ENCODE results near the gene FRMPD1.
"Not testable (repeated sequence)": the region's sequence is repeated elsewhere in the genome, so short reads cannot be mapped to it uniquely, and the experiment has no call there.

Gene FRMPD1

DNA sequence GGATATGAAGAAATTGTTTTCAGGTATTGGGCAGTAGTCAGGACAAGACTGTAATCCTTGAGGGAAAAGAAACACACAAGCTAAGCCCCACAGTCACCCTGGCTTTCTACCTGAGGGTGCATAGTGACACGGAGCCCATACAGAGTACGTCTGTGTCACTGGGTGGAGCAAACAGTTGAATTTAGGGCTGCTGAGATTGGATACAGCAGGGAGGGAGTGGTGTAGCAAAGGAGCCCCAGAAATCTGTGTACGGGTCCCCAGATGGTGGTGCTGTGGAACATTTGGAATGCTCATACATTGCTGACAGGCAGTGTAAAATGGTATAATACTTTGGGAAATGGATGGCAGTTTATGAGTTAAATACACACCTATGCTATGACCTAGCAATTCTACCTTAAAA, 108.0 kb downstream of the FRMPD1 start:
- no peak overlapping the region for H2BK12ac ChIP-seq (ENCODE audit: low read length)
- H3K4me3 ChIP-seq (ENCODE audit: low read length in 2 of 2) = no peak overlapping the region
- no peak overlapping the region for H2BK5ac ChIP-seq (ENCODE audit: low read length)
- H3K27ac ChIP-seq (replicated peaks; ENCODE audit: low read length) = no peak overlapping the region
- H2BK120ac ChIP-seq (ENCODE audit: low read depth, low read length) = no peak overlapping the region
- H4K8ac ChIP-seq (ENCODE audit: low read depth, low read length) = no peak overlapping the region
- H2BK15ac ChIP-seq (ENCODE audit: low read length) = no peak overlapping the region
- no peak overlapping the region for H2AK5ac ChIP-seq (ENCODE audit: low read depth, low read length)
- H3K18ac ChIP-seq (ENCODE audit: low read length) = no peak overlapping the region
- H3K36me3 ChIP-seq (replicated peaks in 1 of 2; ENCODE audit: control insufficient read depth in 2 of 2, insufficient read depth in 2 of 2, low read length in 2 of 2) = peaks cover 2 to 6% of the 10 kb centered on the region in 2 donors
- H3K4ac ChIP-seq (ENCODE audit: low read length) = no peak overlapping the region
- no peak overlapping the region for H2AFZ ChIP-seq (ENCODE audit: low read length)
- H3K9me3 ChIP-seq (replicated peaks in 1 of 2; ENCODE audit: control insufficient read depth in 2 of 2, insufficient read depth in 1 of 2, low read depth in 1 of 2, low read length in 2 of 2) = peaks cover 0 to 2% of the 10 kb centered on the region in 2 donors
- H3K27me3 ChIP-seq (ENCODE audit: control insufficient read depth in 3 of 3, insufficient read depth in 3 of 3, low read depth in 1 of 3, low read length in 3 of 3) = no peaks in the 10 kb centered on the region
- H3K79me1 ChIP-seq (ENCODE audit: low read depth, low read length) = no peaks in the 10 kb centered on the region
- H3K14ac ChIP-seq (ENCODE audit: low read length) = no peak overlapping the region
- no peak overlapping the region for H3K23ac ChIP-seq (ENCODE audit: low read depth, low read length, poor library complexity)
- peaks cover 0 to 4% of the 10 kb centered on the region in 2 donors for H3K4me1 ChIP-seq (ENCODE audit: control insufficient read depth in 2 of 2, insufficient read depth in 1 of 2, low read depth in 1 of 2, low read length in 2 of 2)
- H3K4me2 ChIP-seq (ENCODE audit: insufficient read depth, low read length, poor library complexity, severe bottlenecking) = no peak overlapping the region
- no peak overlapping the region for H4K91ac ChIP-seq (ENCODE audit: low read depth, low read length, poor library complexity)
- DNase-seq (ENCODE audit: low spot score) = no peak
- H3K9ac ChIP-seq (ENCODE audit: low read depth, low read length, poor library complexity) = no peak overlapping the region
- no CpG with 5 or more reads among the region's 3 CpGs for WGBS, 2 donors (ENCODE audit: extremely low coverage in 2 of 2, insufficient read length in 2 of 2, insufficient replicate concordance in 1 of 2)

DNA sequence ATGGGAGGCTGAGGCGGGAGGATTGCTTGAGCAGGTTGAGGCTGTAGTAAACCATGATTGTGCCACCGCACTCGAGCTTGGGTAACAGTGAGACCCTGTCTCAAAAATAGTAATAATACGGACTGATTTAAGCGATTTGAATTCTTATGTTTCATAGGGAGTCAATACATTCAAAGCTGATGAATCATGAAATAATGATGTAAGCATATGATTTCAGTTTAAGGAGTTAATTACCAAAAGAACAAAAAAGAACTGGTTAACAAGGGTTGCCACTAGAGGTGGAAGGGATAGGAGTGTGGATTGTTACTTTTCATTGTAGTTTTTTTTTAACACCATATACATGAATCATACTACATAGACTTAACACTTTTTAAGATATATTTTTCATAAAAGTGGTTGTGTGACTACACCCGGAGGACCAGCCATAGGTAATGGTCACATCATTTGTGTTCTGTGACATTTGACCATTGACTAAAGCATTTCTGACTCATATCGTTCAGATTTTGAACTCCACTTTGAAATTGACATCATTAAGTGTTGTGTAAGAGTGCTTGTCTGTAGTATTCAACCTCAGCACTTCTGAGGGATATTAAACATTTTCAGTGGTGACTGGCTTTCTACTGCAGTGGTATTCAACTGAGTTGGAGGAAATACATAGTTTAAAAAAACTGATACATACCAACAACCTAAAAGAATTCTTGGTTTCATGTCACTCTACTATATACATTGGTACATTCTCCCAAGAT, 109.8 kb downstream of the FRMPD1 start:
- Histone ChIP-seq H3K36me3 (replicated peaks in 1 of 2; ENCODE audit: control insufficient read depth in 2 of 2, insufficient read depth in 2 of 2, low read length in 2 of 2) (peaks cover 4 to 15% of the 10 kb centered on the region in 2 donors), H3K4me2 (ENCODE audit: insufficient read depth, low read length, poor library complexity, severe bottlenecking) (no peak overlapping the region), H3K14ac (ENCODE audit: low read length) (no peak overlapping the region), H3K27me3 (ENCODE audit: control insufficient read depth in 3 of 3, insufficient read depth in 3 of 3, low read depth in 1 of 3, low read length in 3 of 3) (no peaks in the 10 kb centered on the region), H4K8ac (ENCODE audit: low read depth, low read length) (no peak overlapping the region), H3K18ac (ENCODE audit: low read length) (no peak overlapping the region), H2AK5ac (ENCODE audit: low read depth, low read length) (no peak overlapping the region), H3K4me1 (ENCODE audit: control insufficient read depth in 2 of 2, insufficient read depth in 1 of 2, low read depth in 1 of 2, low read length in 2 of 2) (no peaks in the 10 kb centered on the region), H3K27ac (replicated peaks; ENCODE audit: low read length) (peak overlapping the region; percentile 51), H3K79me1 (ENCODE audit: low read depth, low read length) (no peaks in the 10 kb centered on the region), H3K23ac (ENCODE audit: low read depth, low read length, poor library complexity) (no peak overlapping the region), H3K9ac (ENCODE audit: low read depth, low read length, poor library complexity) (no peak overlapping the region), H2BK15ac (ENCODE audit: low read length) (no peak overlapping the region), H2BK5ac (ENCODE audit: low read length) (no peak overlapping the region), H2BK120ac (ENCODE audit: low read depth, low read length) (no peak overlapping the region), H3K4me3 (ENCODE audit: low read length in 2 of 2) (no peak overlapping the region), H2BK12ac (ENCODE audit: low read length) (no peak overlapping the region), H4K91ac (ENCODE audit: low read depth, low read length, poor library complexity) (no peak overlapping the region), H3K4ac (ENCODE audit: low read length) (no peak overlapping the region), H2AFZ (ENCODE audit: low read length) (no peak overlapping the region), H3K9me3 (replicated peaks in 1 of 2; ENCODE audit: control insufficient read depth in 2 of 2, insufficient read depth in 1 of 2, low read depth in 1 of 2, low read length in 2 of 2) (peaks cover 0 to 2% of the 10 kb centered on the region in 2 donors)
- no CpG with 5 or more reads among the region's 7 CpGs for WGBS, 2 donors (ENCODE audit: extremely low coverage in 2 of 2, insufficient read length in 2 of 2, insufficient replicate concordance in 1 of 2)
- no peak for DNase-seq (ENCODE audit: low spot score)

DNA sequence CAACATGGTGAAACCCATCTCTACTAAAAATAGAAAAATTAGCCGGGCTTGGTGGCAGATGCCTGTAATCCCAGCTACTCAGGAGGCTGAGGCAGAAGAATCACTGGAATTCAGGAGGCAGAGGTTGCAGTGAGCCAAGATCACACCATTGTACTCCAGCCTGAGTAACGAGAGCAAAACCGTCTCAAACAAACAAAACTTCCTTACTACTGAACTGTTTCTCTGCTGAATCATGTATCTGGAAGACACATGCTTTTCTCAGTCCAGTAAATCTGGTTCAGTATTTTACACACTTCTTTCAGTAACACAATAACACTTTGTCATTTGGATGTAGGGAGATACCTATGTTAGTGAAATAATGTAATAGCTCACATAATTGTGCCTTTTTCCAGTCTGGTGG, 110.8 kb downstream of the FRMPD1 start:
- Histone ChIP-seq H2BK15ac (ENCODE audit: low read length) (no peak overlapping the region), H3K4me2 (ENCODE audit: insufficient read depth, low read length, poor library complexity, severe bottlenecking) (no peak overlapping the region), H2BK120ac (ENCODE audit: low read depth, low read length) (no peak overlapping the region), H3K79me1 (ENCODE audit: low read depth, low read length) (no peaks in the 10 kb centered on the region), H3K4me1 (ENCODE audit: control insufficient read depth in 2 of 2, insufficient read depth in 1 of 2, low read depth in 1 of 2, low read length in 2 of 2) (no peaks in the 10 kb centered on the region), H3K23ac (ENCODE audit: low read depth, low read length, poor library complexity) (no peak overlapping the region), H3K36me3 (replicated peaks in 1 of 2; ENCODE audit: control insufficient read depth in 2 of 2, insufficient read depth in 2 of 2, low read length in 2 of 2) (peaks cover 4 to 15% of the 10 kb centered on the region in 2 donors), H4K8ac (ENCODE audit: low read depth, low read length) (no peak overlapping the region), H3K27ac (replicated peaks; ENCODE audit: low read length) (no peak overlapping the region), H3K18ac (ENCODE audit: low read length) (no peak overlapping the region), H3K4ac (ENCODE audit: low read length) (no peak overlapping the region), H3K27me3 (ENCODE audit: control insufficient read depth in 3 of 3, insufficient read depth in 3 of 3, low read depth in 1 of 3, low read length in 3 of 3) (no peaks in the 10 kb centered on the region), H3K14ac (ENCODE audit: low read length) (no peak overlapping the region), H3K9me3 (replicated peaks in 1 of 2; ENCODE audit: control insufficient read depth in 2 of 2, insufficient read depth in 1 of 2, low read depth in 1 of 2, low read length in 2 of 2) (peaks cover 0 to 2% of the 10 kb centered on the region in 2 donors), H2AFZ (ENCODE audit: low read length) (no peak overlapping the region), H4K91ac (ENCODE audit: low read depth, low read length, poor library complexity) (no peak overlapping the region), H2BK12ac (ENCODE audit: low read length) (no peak overlapping the region), H3K4me3 (ENCODE audit: low read length in 2 of 2) (no peak overlapping the region), H2AK5ac (ENCODE audit: low read depth, low read length) (no peak overlapping the region), H2BK5ac (ENCODE audit: low read length) (no peak overlapping the region), H3K9ac (ENCODE audit: low read depth, low read length, poor library complexity) (no peak overlapping the region)
- DNase-seq (ENCODE audit: low spot score) = no peak
- WGBS, 2 donors (ENCODE audit: extremely low coverage in 2 of 2, insufficient read length in 2 of 2, insufficient replicate concordance in 1 of 2) = no CpG with 5 or more reads among the region's 3 CpGs

DNA sequence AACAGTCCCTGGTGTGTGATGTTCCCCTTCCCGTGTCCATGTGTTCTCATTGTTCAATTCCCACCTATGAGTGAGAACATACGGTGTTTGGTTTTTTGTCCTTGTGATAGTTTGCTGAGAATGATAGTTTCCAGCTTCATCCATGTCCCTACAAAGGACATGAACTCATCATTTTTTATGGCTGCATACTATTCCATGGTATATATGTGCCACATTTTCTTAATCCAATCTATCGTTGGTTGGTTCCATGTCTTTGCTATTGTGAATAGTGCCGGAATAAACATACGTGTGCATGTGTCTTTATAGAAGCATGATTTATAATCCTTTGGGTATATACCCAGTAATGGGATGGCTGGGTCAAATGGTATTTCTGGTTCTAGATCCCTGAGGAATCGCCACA, 114.5 kb downstream of the FRMPD1 start:
- not testable (repeated sequence) for H3K27me3 ChIP-seq (ENCODE audit: control insufficient read depth in 3 of 3, insufficient read depth in 3 of 3, low read depth in 1 of 3, low read length in 3 of 3); H3K9me3 ChIP-seq (replicated peaks in 1 of 2; ENCODE audit: control insufficient read depth in 2 of 2, insufficient read depth in 1 of 2, low read depth in 1 of 2, low read length in 2 of 2); H3K18ac ChIP-seq (ENCODE audit: low read length); H2BK15ac ChIP-seq (ENCODE audit: low read length); H3K4ac ChIP-seq (ENCODE audit: low read length); H3K4me2 ChIP-seq (ENCODE audit: insufficient read depth, low read length, poor library complexity, severe bottlenecking); H4K8ac ChIP-seq (ENCODE audit: low read depth, low read length); H3K23ac ChIP-seq (ENCODE audit: low read depth, low read length, poor library complexity); H3K14ac ChIP-seq (ENCODE audit: low read length); H2AK5ac ChIP-seq (ENCODE audit: low read depth, low read length); H3K27ac ChIP-seq (replicated peaks; ENCODE audit: low read length); H2AFZ ChIP-seq (ENCODE audit: low read length); H2BK120ac ChIP-seq (ENCODE audit: low read depth, low read length); H3K79me1 ChIP-seq (ENCODE audit: low read depth, low read length); H2BK5ac ChIP-seq (ENCODE audit: low read length); H3K4me1 ChIP-seq (ENCODE audit: control insufficient read depth in 2 of 2, insufficient read depth in 1 of 2, low read depth in 1 of 2, low read length in 2 of 2); H2BK12ac ChIP-seq (ENCODE audit: low read length); DNase-seq (ENCODE audit: low spot score); H4K91ac ChIP-seq (ENCODE audit: low read depth, low read length, poor library complexity); H3K4me3 ChIP-seq (ENCODE audit: low read length in 2 of 2); H3K9ac ChIP-seq (ENCODE audit: low read depth, low read length, poor library complexity)
- H3K36me3 ChIP-seq (replicated peaks in 1 of 2; ENCODE audit: control insufficient read depth in 2 of 2, insufficient read depth in 2 of 2, low read length in 2 of 2) = peaks cover 6 to 23% of the 10 kb centered on the region in 2 donors
- WGBS, 2 donors (ENCODE audit: extremely low coverage in 2 of 2, insufficient read length in 2 of 2, insufficient replicate concordance in 1 of 2) = no CpG with 5 or more reads among the region's 6 CpGs

All from neuronal stem cell (in vitro differentiated cells).